H1 (cell line): ENCODE data around the gene MR1. TPM values are rescaled to one million over a fixed set of nuclear protein-coding genes. Genes with fewer than 3 reads are reported as not detected.

Experiments
- CTCF ChIA-PET: fragments of 300-600 bp; sonication (Branson Sonifier 250); formaldehyde crosslinking; loops from one replicate; lab custom pipeline; 2021; ENCODE audit not compliant: partially characterized antibody; lab: Charles Lee
- POLR2A ChIA-PET: fragments of 300-600 bp; sonication (Branson Sonifier 250); formaldehyde crosslinking; loops from one replicate; lab custom pipeline; 2021; ENCODE audit warnings: inconsistent platforms; ENCODE audit not compliant: partially characterized antibody; lab: Charles Lee
- DNase-seq, 2 experiments: peaks; one replicate each; pipeline versions ENCODE4 v3.0.0 to v3.0.0-alpha.2; 2010 to 2022; ENCODE audit warnings: low spot score in 2 of 2, low read depth in 1 of 2, mixed read lengths in 1 of 2
- FAIRE-seq: peaks from 2 replicates; lab custom pipeline; 2011; peaks lifted over from hg19 to GRCh38; lab: Jason Lieb, UNC
- H2AFZ ChIP-seq: 2 replicates; pipeline ENCODE4 v1.8.1; 2012; ENCODE audit warnings: low read length, inconsistent platforms
- H2AK5ac ChIP-seq: 2 replicates; pipeline ENCODE4 v1.6.1; 2013; ENCODE audit warnings: low read depth, low read length
- H2BK120ac ChIP-seq: replicated peaks from 2 replicates; pipeline ENCODE3; 2013; ENCODE audit warnings: low read depth, low read length, inconsistent platforms
- H2BK12ac ChIP-seq: 2 replicates; pipeline ENCODE4 v1.6.1; 2013; ENCODE audit warnings: low read depth, low read length
- H2BK15ac ChIP-seq: 2 replicates; pipeline ENCODE4 v1.6.1; 2013; ENCODE audit warnings: low read length
- H2BK20ac ChIP-seq: 2 replicates; pipeline ENCODE4 v1.6.1; 2013; ENCODE audit warnings: low read length
- H2BK5ac ChIP-seq: 2 replicates; pipeline ENCODE4 v1.6.1; 2013; ENCODE audit warnings: low read depth, low read length
- H3K14ac ChIP-seq: 2 replicates; pipeline ENCODE4 v1.6.1; 2013; ENCODE audit warnings: inconsistent platforms; ENCODE audit not compliant: insufficient read length
- H3K18ac ChIP-seq: 2 replicates; pipeline ENCODE4 v1.6.1; 2013; ENCODE audit warnings: low read length; ENCODE audit errors: extremely low read depth
- H3K23ac ChIP-seq: 2 replicates; pipeline ENCODE4 v1.6.1; 2013; ENCODE audit warnings: inconsistent platforms; ENCODE audit not compliant: insufficient read length
- H3K23me2 ChIP-seq: 2 replicates; pipeline ENCODE4 v1.6.1; 2013; ENCODE audit warnings: low read depth, low read length
- H3K27ac ChIP-seq: 2 replicates; pipeline ENCODE4 v1.6.1; 2011; ENCODE audit warnings: low read depth, low read length, inconsistent platforms
- H3K27me3 ChIP-seq, 4 experiments: replicated peaks in 1 of 4; 1 replicate in 1 of 4; 2 replicates in 3 of 4; pipeline versions ENCODE4 v1.6.1 to v1.8.1; 2011 to 2013; ENCODE audit warnings: low read length in 3 of 4, mild to moderate bottlenecking in 3 of 4, inconsistent platforms in 2 of 4, mixed read lengths in 2 of 4, moderate library complexity in 1 of 4; ENCODE audit not compliant: control insufficient read depth in 3 of 4, insufficient read depth in 3 of 4; ENCODE audit errors: extremely low read depth in 1 of 4
- H3K36me3 ChIP-seq, 4 experiments: 2 replicates each; pipeline versions ENCODE4 v1.6.1 to v1.8.1; 2011 to 2013; ENCODE audit warnings: mild to moderate bottlenecking in 4 of 4, low read length in 3 of 4, moderate library complexity in 2 of 4, control low read depth in 1 of 4, inconsistent platforms in 1 of 4; ENCODE audit not compliant: insufficient read depth in 4 of 4, control insufficient read depth in 2 of 4
- H3K4ac ChIP-seq: replicated peaks from 2 replicates; pipeline ENCODE3; 2013; ENCODE audit warnings: low read length, low read depth, mixed read lengths, inconsistent platforms; ENCODE audit not compliant: insufficient read length
- H3K4me1 ChIP-seq, 4 experiments: replicated peaks in 1 of 4; 1 replicate in 1 of 4; 2 replicates in 3 of 4; pipeline versions ENCODE4 v1.6.1 to v1.8.1; 2011 to 2013; ENCODE audit warnings: low read length in 3 of 4, inconsistent platforms in 2 of 4, mixed read lengths in 1 of 4; ENCODE audit not compliant: insufficient read depth in 4 of 4, control insufficient read depth in 3 of 4
- H3K4me2 ChIP-seq, 2 experiments: 2 replicates each; pipeline versions ENCODE4 v1.6.1 to v1.8.1; 2011 to 2013; ENCODE audit warnings: low read depth in 2 of 2, low read length in 2 of 2, control low read depth in 1 of 2, inconsistent platforms in 1 of 2, mild to moderate bottlenecking in 1 of 2; ENCODE audit not compliant: insufficient read depth in 1 of 2
- H3K4me3 ChIP-seq, 4 experiments: fragments of 200-600, 300-600 bp in 1 of 4; sonication (generic), shearing (Covaris generic), sonication (Bioruptor Twin) in 1 of 4; 2 replicates each; pipeline versions ENCODE4 v1.5.1 to v1.8.1; 2011 to 2016; ENCODE audit warnings: low read length in 4 of 4, low read depth in 3 of 4, control low read depth in 2 of 4, inconsistent platforms in 2 of 4, mild to moderate bottlenecking in 2 of 4, mixed read lengths in 1 of 4, moderate library complexity in 1 of 4; ENCODE audit not compliant: insufficient read depth in 2 of 4; ENCODE audit errors: extremely low read depth in 1 of 4
- H3K56ac ChIP-seq: replicated peaks from 2 replicates; pipeline ENCODE3; 2013; ENCODE audit warnings: low read depth, mild to moderate bottlenecking, mixed read lengths, low read length, inconsistent platforms; ENCODE audit not compliant: insufficient read length
- H3K79me1 ChIP-seq: 2 replicates; pipeline ENCODE4 v1.6.1; 2013; ENCODE audit warnings: low read depth, low read length, control low read depth
- H3K79me2 ChIP-seq, 2 experiments: 2 replicates each; pipeline versions ENCODE4 v1.6.1 to v1.8.1; 2012 to 2013; ENCODE audit warnings: low read length in 2 of 2, mild to moderate bottlenecking in 2 of 2, inconsistent platforms in 1 of 2; ENCODE audit not compliant: insufficient read depth in 2 of 2, control insufficient read depth in 1 of 2
- H3K9ac ChIP-seq, 4 experiments: replicated peaks in 1 of 4; 1 replicate in 1 of 4; 2 replicates in 3 of 4; pipeline versions ENCODE4 v1.6.1 to v1.8.1; 2011 to 2013; ENCODE audit warnings: low read depth in 3 of 4, low read length in 3 of 4, control low read depth in 2 of 4, mild to moderate bottlenecking in 2 of 4, moderate library complexity in 2 of 4, inconsistent platforms in 1 of 4; ENCODE audit errors: extremely low read depth in 1 of 4
- H3K9me3 ChIP-seq, 2 experiments: 2 replicates each; pipeline versions ENCODE4 v1.6.1 to v1.8.1; 2012 to 2013; ENCODE audit warnings: mild to moderate bottlenecking in 2 of 2, moderate library complexity in 2 of 2, control low read depth in 1 of 2, inconsistent platforms in 1 of 2, low read depth in 1 of 2, low read length in 1 of 2, mixed read lengths in 1 of 2; ENCODE audit not compliant: insufficient read depth in 2 of 2
- H4K20me1 ChIP-seq, 2 experiments: replicated peaks in 1 of 2; 2 replicates each; pipeline versions ENCODE3 to v1.8.1; 2011 to 2013; ENCODE audit warnings: inconsistent platforms in 2 of 2, low read length in 2 of 2, mild to moderate bottlenecking in 1 of 2; ENCODE audit not compliant: insufficient read depth in 2 of 2, control insufficient read depth in 1 of 2
- H4K5ac ChIP-seq: 2 replicates; pipeline ENCODE4 v1.6.1; 2013; ENCODE audit warnings: low read length, low read depth, mixed read lengths, inconsistent platforms; ENCODE audit not compliant: insufficient read length
- H4K8ac ChIP-seq: 2 replicates; pipeline ENCODE4 v1.8.0; 2013; ENCODE audit warnings: mild to moderate bottlenecking, moderate library complexity, low read length, inconsistent platforms; ENCODE audit not compliant: insufficient read depth; ENCODE audit errors: extremely low read depth
- H4K91ac ChIP-seq: replicated peaks from 2 replicates; pipeline ENCODE3; 2013; ENCODE audit warnings: low read length, mixed read lengths, inconsistent platforms; ENCODE audit not compliant: insufficient read length
- CBX5 ChIP-seq: fragments of 300-800, 300-1000 bp; sonication (generic); IDR thresholded peaks from 2 replicates; pipeline ENCODE4 v1.7.1; 2016; ENCODE audit warnings: antibody characterized with exemption, low read length, low read depth
- CEBPB ChIP-seq: IDR thresholded peaks from 2 replicates; pipeline ENCODE4 v1.6.1; 2012; ENCODE audit warnings: low read depth, low read length
- EZH2 ChIP-seq: fragments of 200-600 bp; sonication (generic); IDR thresholded peaks from 2 replicates; pipeline ENCODE4 v1.7.1; 2012; ENCODE audit warnings: low read depth, mild to moderate bottlenecking, moderate library complexity, low read length, inconsistent platforms; ENCODE audit not compliant: severe bottlenecking
- SAP30 ChIP-seq: fragments of 300-600 bp; sonication (generic); IDR thresholded peaks from 2 replicates; pipeline ENCODE4 v1.7.1; 2012; ENCODE audit warnings: low read length, moderate library complexity, mild to moderate bottlenecking, inconsistent platforms; ENCODE audit not compliant: insufficient read depth, insufficient replicate concordance
- WGBS, 2 experiments: shearing (Covaris generic) in 1 of 2; methylation state at CpG; one replicate each; pipeline versions ENCODE4 v1.1.6 to v1.1.7; 2013 to 2015; ENCODE audit warnings: low lambda C conversion rate in 2 of 2, mixed read lengths in 2 of 2, inconsistent platforms in 1 of 2, low coverage in 1 of 2, missing lambda C conversion rate in 1 of 2; ENCODE audit not compliant: insufficient replicate concordance in 2 of 2, insufficient coverage in 1 of 2, insufficient read length in 1 of 2; ENCODE audit errors: extremely low coverage in 1 of 2, missing lambda C conversion rate in 1 of 2; 5-methylcytosine and 5-hydroxymethylcytosine counted together
- polyA plus RNA-seq, 7 experiments: library from polyadenylated mRNA; depleted of rRNA in 3 of 7; stranded (reverse) in 5 of 7; unstranded in 2 of 7; fragments of >200 nt in 5 of 7; fragments of 200-250 nt in 2 of 7; gene quantifications; 1 replicate in 5 of 7; 2 replicates in 1 of 7; 4 replicates in 1 of 7; pipeline versions ENCODE4 v1.2.1 to v1.2.3, GENCODE V29; 2011 to 2013; ENCODE audit warnings: missing spikeins in 2 of 7, mixed read lengths in 2 of 7
- total RNA-seq: library from RNA; stranded (reverse); fragmentation: NEBNext Ultra II Directional; extraction: Animal tissue kit (Norgen Biotek cat#: 25700); gene quantifications from 2 replicates; pipeline ENCODE4 v1.2.1, GENCODE V29; 2021

The MR1 gene
- total and polyA plus RNA-seq, 2 of the 8 experiments (the other 6 are each of a cell fraction or from before 2014, with no cell fraction given), result 0.09 TPM; not detected in 1

- 0 out of 2 replicates have a peak overlapping the region, but pooled peaks have one; percentile 53 for H2AK5ac ChIP-seq
- no peak overlapping the region for H3K9ac ChIP-seq
- whole genome bisulfite sequencing, 2 experiments, result 86% methylated on average over 5 of the region's 5 CpGs; no CpG with 5 or more reads in 1 of the 2 experiments
- DNase-seq, result no peak
- H4K20me1 ChIP-seq, result no peaks in the 10 kb centered on the region
- H3K23ac ChIP-seq, result no peak overlapping the region
- no peaks in the 10 kb centered on the region for H3K23me2 ChIP-seq
- no peak for FAIRE-seq
- H2BK15ac ChIP-seq, result no peak overlapping the region
- peak overlapping the region; percentile 73 for H4K91ac ChIP-seq
- H4K5ac ChIP-seq, result peak overlapping the region; percentile 24
- H3K14ac ChIP-seq, result no peak overlapping the region
- H3K56ac ChIP-seq, result no peak overlapping the region
- no peaks in the 10 kb centered on the region for H3K27me3 ChIP-seq
- peak overlapping the region; percentile 33 for H2BK120ac ChIP-seq
- H3K4me2 ChIP-seq, result no peak overlapping the region; a peak in 1 of 4 replicates
- no peaks in the 10 kb centered on the region for H3K79me2 ChIP-seq
- no peak overlapping the region for H3K27ac ChIP-seq
- peaks cover 0 to 4% (median 2%) of the 10 kb centered on the region in 4 experiments; a peak in 3 of 7 replicates for H3K4me1 ChIP-seq
- ChIA-PET POLR2A (interaction anchor here (0.7 to 3.3 kb wide), 11 partner anchors 9 to 414 kb away, joined by 3 to 16 read pairs (median 3); partner anchors contain the start of genes IER5 and STX6), CTCF (interaction anchor here (0.5 to 12.7 kb wide), 13 partner anchors 7 to 282 kb away, joined by 3 to 142 read pairs (median 4); partner anchors contain the start of gene MR1)
- H3K18ac ChIP-seq, result peak overlapping the region; percentile 93; the same call in 1 of the 2 replicates
- no peak for TF ChIP-seq SAP30
- 0 out of 2 replicates have a peak, but pooled peaks have one; percentile 80 for TF ChIP-seq CEBPB
- no peak for TF ChIP-seq EZH2
- TF ChIP-seq CBX5, result no peak
- peak overlapping the region; percentile 93 for H2AFZ ChIP-seq
- H3K9me3 ChIP-seq, result peaks cover 0 to 3% of the 10 kb centered on the region in 2 experiments; a peak in 1 of 4 replicates
- no peak overlapping the region for H4K8ac ChIP-seq
- H2BK12ac ChIP-seq, result peak overlapping the region; percentile 71; the same call in 1 of the 2 replicates
- H3K4ac ChIP-seq, result peak overlapping the region; percentile 78
- H2BK5ac ChIP-seq, result 0 out of 2 replicates have a peak overlapping the region, but pooled peaks have one; percentile 2
- H3K79me1 ChIP-seq, result no peaks in the 10 kb centered on the region
- H2BK20ac ChIP-seq, result no peak overlapping the region
- H3K36me3 ChIP-seq, result no peaks in the 10 kb centered on the region
- H3K4me3 ChIP-seq, result no peak overlapping the region
These were observed 9.5 kb downstream of the MR1 start for GRCh38 chr1:181043025-181043888.
